Immature natural killer cell (primary cell): ENCODE results near the gene HEPHL1. TPM values are rescaled to one million over a fixed set of nuclear protein-coding genes. Genes with fewer than 3 reads are reported as not detected.
"Not testable (repeated sequence)": the region's sequence is repeated elsewhere in the genome, so short reads cannot be mapped to it uniquely, and the experiment has no call there.

Experiments
- DNase-seq, 3 donors: peaks; one replicate each; pipeline ENCODE4 v3.0.0; 2022; ENCODE audit warnings: mixed read lengths in 1 of 3
- H3K27ac Mint-ChIP-seq, 6 donors: one replicate each; pipeline ENCODE4 v1.8.0; 2020; ENCODE audit warnings: mixed read lengths in 6 of 6, mild to moderate bottlenecking in 5 of 6, inconsistent platforms in 4 of 6, moderate library complexity in 3 of 6
- H3K27me3 Mint-ChIP-seq, 3 donors: one replicate each; pipeline ENCODE4 v1.8.0; 2020 to 2021; ENCODE audit warnings: low read depth in 3 of 3, mild to moderate bottlenecking in 3 of 3, mixed read lengths in 3 of 3, moderate library complexity in 3 of 3, inconsistent platforms in 1 of 3
- H3K36me3 Mint-ChIP-seq, 3 donors: one replicate each; pipeline ENCODE4 v1.8.0; 2020; ENCODE audit warnings: mixed read lengths in 3 of 3, inconsistent platforms in 2 of 3, mild to moderate bottlenecking in 2 of 3
- H3K4me1 Mint-ChIP-seq, 2 donors: one replicate each; pipeline ENCODE4 v1.8.0; 2020; ENCODE audit warnings: inconsistent platforms in 2 of 2, mild to moderate bottlenecking in 2 of 2, mixed read lengths in 2 of 2, moderate library complexity in 1 of 2
- H3K4me3 Mint-ChIP-seq, 5 donors: one replicate each; pipeline ENCODE4 v1.8.0; 2020; ENCODE audit warnings: mild to moderate bottlenecking in 5 of 5, mixed read lengths in 5 of 5, inconsistent platforms in 3 of 5, moderate library complexity in 3 of 5
- H3K9me3 Mint-ChIP-seq, 6 donors: one replicate each; pipeline ENCODE4 v1.8.0; 2020; ENCODE audit warnings: mild to moderate bottlenecking in 6 of 6, mixed read lengths in 6 of 6, inconsistent platforms in 4 of 6, moderate library complexity in 3 of 6
- polyA plus RNA-seq, 3 donors: library from polyadenylated mRNA; unstranded; fragments of 300-500 nt; fragmentation: Illumina TruSeq; gene quantifications; one replicate each; pipeline ENCODE4 v1.2.3, GENCODE V29; 2021

HEPHL1 gene
- not detected for polyA plus RNA-seq

- Mint-ChIP-seq H3K9me3 (peaks cover 0 to 2% (median 0%) of the 10 kb centered on the region in 6 donors), H3K36me3 (no peaks in the 10 kb centered on the region), H3K4me1 (no peaks in the 10 kb centered on the region), H3K4me3 (no peak within 1 kb of the TSS), H3K27ac (no peak within 1 kb of the TSS), H3K27me3 (peaks cover 0 to 2% (median 0%) of the 10 kb centered on the region in 3 donors)
- DNase-seq: no peak
Measured at GRCh38 chr11:94020777-94021481, at the start of gene HEPHL1. Gene HEPHL1, plus strand, starts transcription at chr11:94021354. Its CDS starts 15 bp downstream, at chr11:94021369.

GRCh38 chr11:93972790-93973189 lies 48.4 kb upstream of the HEPHL1 start:
- Mint-ChIP-seq H3K36me3 (no peaks in the 10 kb centered on the region), H3K9me3 (peaks cover 0 to 10% (median under 1%) of the 10 kb centered on the region in 6 donors), H3K27ac (no peak overlapping the region), H3K4me1 (no peaks in the 10 kb centered on the region), H3K4me3 (no peak overlapping the region), H3K27me3 (peaks cover 2 to 4% (median 3%) of the 10 kb centered on the region in 3 donors)
- DNase-seq: no peak

- H3K27ac Mint-ChIP-seq, H3K4me3 Mint-ChIP-seq, H3K4me1 Mint-ChIP-seq, H3K9me3 Mint-ChIP-seq, DNase-seq, H3K36me3 Mint-ChIP-seq, H3K27me3 Mint-ChIP-seq: not testable (repeated sequence)
Measured at GRCh38 chr11:93973322-93974051, 47.7 kb upstream of the HEPHL1 start.

- no peak overlapping the region for H3K4me3 Mint-ChIP-seq
- no peaks in the 10 kb centered on the region for H3K4me1 Mint-ChIP-seq
- peaks cover 0 to 9% (median 4%) of the 10 kb centered on the region in 6 donors for H3K9me3 Mint-ChIP-seq
- H3K27me3 Mint-ChIP-seq: peaks cover 2 to 10% (median 6%) of the 10 kb centered on the region in 3 donors
- no peak for DNase-seq
- H3K36me3 Mint-ChIP-seq: no peaks in the 10 kb centered on the region
- H3K27ac Mint-ChIP-seq: no peak overlapping the region
Measured at GRCh38 chr11:93974759-93975158, 46.4 kb upstream of the HEPHL1 start.

- DNase-seq, H3K4me1 Mint-ChIP-seq, H3K27me3 Mint-ChIP-seq, H3K4me3 Mint-ChIP-seq, H3K36me3 Mint-ChIP-seq, H3K27ac Mint-ChIP-seq: not testable (repeated sequence)
- H3K9me3 Mint-ChIP-seq: peaks cover 0 to 14% (median 3%) of the 10 kb centered on the region in 6 donors
Measured at GRCh38 chr11:93976577-93977254, 44.4 kb upstream of the HEPHL1 start.

- peaks cover 3 to 10% (median 5%) of the 10 kb centered on the region in 3 donors for H3K27me3 Mint-ChIP-seq
- no peak overlapping the region for H3K27ac Mint-ChIP-seq
- peaks cover 0 to 14% (median under 1%) of the 10 kb centered on the region in 6 donors for H3K9me3 Mint-ChIP-seq
- DNase-seq: no peak
- no peak overlapping the region for H3K4me3 Mint-ChIP-seq
- H3K4me1 Mint-ChIP-seq: no peaks in the 10 kb centered on the region
- H3K36me3 Mint-ChIP-seq: no peaks in the 10 kb centered on the region
Measured at GRCh38 chr11:93983542-93984195, 37.5 kb upstream of the HEPHL1 start.

GRCh38 chr11:93984196-93984567 lies 37.0 kb upstream of the HEPHL1 start:
- Mint-ChIP-seq H3K36me3 (no peaks in the 10 kb centered on the region), H3K9me3 (peaks cover 0 to 13% (median under 1%) of the 10 kb centered on the region in 6 donors), H3K4me1 (no peaks in the 10 kb centered on the region), H3K27ac (no peak overlapping the region), H3K4me3 (no peak overlapping the region), H3K27me3 (peaks cover 3 to 8% (median 5%) of the 10 kb centered on the region in 3 donors)
- no peak for DNase-seq

GRCh38 chr11:93984936-93985335 lies 36.2 kb upstream of the HEPHL1 start:
- DNase-seq: no peak
- Mint-ChIP-seq H3K27ac (no peak overlapping the region), H3K36me3 (no peaks in the 10 kb centered on the region), H3K9me3 (peaks cover 0 to 6% (median under 1%) of the 10 kb centered on the region in 6 donors), H3K27me3 (peaks cover 2 to 5% (median 2%) of the 10 kb centered on the region in 3 donors), H3K4me1 (no peaks in the 10 kb centered on the region), H3K4me3 (no peak overlapping the region)

- no peak for DNase-seq
- H3K27me3 Mint-ChIP-seq: peaks cover 2 to 5% (median 2%) of the 10 kb centered on the region in 3 donors
- no peak overlapping the region for H3K4me3 Mint-ChIP-seq
- no peak overlapping the region for H3K27ac Mint-ChIP-seq
- H3K4me1 Mint-ChIP-seq: no peaks in the 10 kb centered on the region
- peaks cover 0 to 2% (median 0%) of the 10 kb centered on the region in 6 donors for H3K9me3 Mint-ChIP-seq
- no peaks in the 10 kb centered on the region for H3K36me3 Mint-ChIP-seq
Measured at GRCh38 chr11:93986716-93987115, 34.4 kb upstream of the HEPHL1 start.

- Mint-ChIP-seq H3K4me1 (no peaks in the 10 kb centered on the region), H3K9me3 (peaks cover 2 to 14% (median 8%) of the 10 kb centered on the region in 6 donors), H3K27me3 (peaks cover 3 to 5% (median 4%) of the 10 kb centered on the region in 3 donors), H3K4me3 (no peak overlapping the region), H3K27ac (no peak overlapping the region), H3K36me3 (peaks cover 0 to 6% (median 3%) of the 10 kb centered on the region in 3 donors)
- DNase-seq: no peak
Measured at GRCh38 chr11:93988455-93988854, 32.7 kb upstream of the HEPHL1 start.

- Mint-ChIP-seq H3K9me3 (peaks cover 0 to 14% (median 8%) of the 10 kb centered on the region in 6 donors), H3K4me3 (no peak overlapping the region), H3K27ac (no peak overlapping the region), H3K4me1 (no peaks in the 10 kb centered on the region), H3K27me3 (peaks cover 1 to 5% (median 4%) of the 10 kb centered on the region in 3 donors), H3K36me3 (peaks cover 0 to 6% (median 3%) of the 10 kb centered on the region in 3 donors)
- DNase-seq: no peak
Measured at GRCh38 chr11:93988912-93989311, 32.2 kb upstream of the HEPHL1 start.

- Mint-ChIP-seq H3K27ac (no peak overlapping the region), H3K27me3 (peaks cover 0 to 2% (median 1%) of the 10 kb centered on the region in 3 donors), H3K4me3 (no peak overlapping the region), H3K4me1 (no peaks in the 10 kb centered on the region), H3K36me3 (peaks cover 0 to 10% (median 3%) of the 10 kb centered on the region in 3 donors), H3K9me3 (peaks cover 0 to 28% (median 12%) of the 10 kb centered on the region in 6 donors)
- no peak for DNase-seq
Measured at GRCh38 chr11:93993747-93994146, 27.4 kb upstream of the HEPHL1 start.

- Mint-ChIP-seq H3K27me3 (peaks cover 0 to 2% (median 1%) of the 10 kb centered on the region in 3 donors), H3K36me3 (peaks cover 0 to 10% (median 3%) of the 10 kb centered on the region in 3 donors), H3K27ac (no peak overlapping the region), H3K4me3 (no peak overlapping the region), H3K4me1 (no peaks in the 10 kb centered on the region), H3K9me3 (peaks cover 3 to 22% (median 11%) of the 10 kb centered on the region in 6 donors)
- DNase-seq: no peak
Measured at GRCh38 chr11:93997741-93998140, 23.4 kb upstream of the HEPHL1 start.
